Amniotic epithelial cell (primary cell): ENCODE results near the gene PIRT.
"Not testable (repeated sequence)": the region's sequence is repeated elsewhere in the genome, so short reads cannot be mapped to it uniquely, and the experiment has no call there.

Experiments
- DNase-seq: peaks from one replicate; pipeline ENCODE4 v3.0.0-alpha.2; 2010; ENCODE audit warnings: low read depth

The PIRT gene

GRCh38 chr17:10837921-10838320 lies at the start of gene PIRT:
TSS of gene PIRT (minus strand) at chr17:10838087. CDS start at chr17:10825645, 12,442 bp downstream.
- DNase-seq = no peak

- DNase-seq = no peak
Observed at GRCh38 chr17:10881959-10882358, 44.1 kb upstream of the PIRT start.

- no peak for DNase-seq
Observed at GRCh38 chr17:10879190-10879836, 41.4 kb upstream of the PIRT start.

GRCh38 chr17:10875984-10876555 lies 38.2 kb upstream of the PIRT start:
- peak; percentile 11 for DNase-seq

- DNase-seq = no peak
Observed at GRCh38 chr17:10875430-10875851, 37.6 kb upstream of the PIRT start.

GRCh38 chr17:10871914-10872313 lies 34.0 kb upstream of the PIRT start:
- DNase-seq = no peak

- DNase-seq = no peak
Observed at GRCh38 chr17:10870336-10871050, 32.6 kb upstream of the PIRT start.

GRCh38 chr17:10868744-10869143 lies 30.9 kb upstream of the PIRT start:
- not testable (repeated sequence) for DNase-seq

GRCh38 chr17:10859051-10859450 lies 21.2 kb upstream of the PIRT start:
- DNase-seq = no peak

- DNase-seq = no peak
Observed at GRCh38 chr17:10857976-10858375, 20.1 kb upstream of the PIRT start.

- not testable (repeated sequence) for DNase-seq
Observed at GRCh38 chr17:10846636-10847035, 8.7 kb upstream of the PIRT start.

- DNase-seq = no peak
Observed at GRCh38 chr17:10845388-10845751, 7.5 kb upstream of the PIRT start.

GRCh38 chr17:10844621-10845387 lies 6.9 kb upstream of the PIRT start:
- DNase-seq = peak; percentile 41

- DNase-seq = peak; percentile 1
Observed at GRCh38 chr17:10843811-10844210, 5.9 kb upstream of the PIRT start.

- no peak for DNase-seq
Observed at GRCh38 chr17:10842658-10843057, 4.8 kb upstream of the PIRT start.

- no peak for DNase-seq
Observed at GRCh38 chr17:10838682-10839081, 795 bp upstream of the PIRT start.

GRCh38 chr17:10836966-10837590 lies 809 bp downstream of the PIRT start:
- no peak for DNase-seq

GRCh38 chr17:10836145-10836544 lies 1.7 kb downstream of the PIRT start:
- DNase-seq = no peak

- no peak for DNase-seq
Observed at GRCh38 chr17:10831696-10832095, 6.2 kb downstream of the PIRT start.

- DNase-seq = no peak
Observed at GRCh38 chr17:10827898-10828552, 9.9 kb downstream of the PIRT start.

GRCh38 chr17:10824874-10825273 lies 13.0 kb downstream of the PIRT start:
- no peak for DNase-seq

GRCh38 chr17:10821770-10822169 lies 16.1 kb downstream of the PIRT start:
- no peak for DNase-seq
